SH-SY5Y (cell line): ENCODE measurements around the gene OTUD3.

Experiments
- GATA2 ChIP-seq: IDR thresholded peaks from 2 replicates; pipeline ENCODE4 v1.6.1; 2011; ENCODE audit warnings: mild to moderate bottlenecking, low read depth, low read length
- GATA3 ChIP-seq: IDR thresholded peaks from 2 replicates; pipeline ENCODE4 v1.6.1; 2011; ENCODE audit warnings: low read depth, mild to moderate bottlenecking, low read length, moderate library complexity

Gene OTUD3

GRCh38 chr1:19888112-19888511 is 5.9 kb downstream of the OTUD3 start:
- TF ChIP-seq GATA2 = no peak
- TF ChIP-seq GATA3 = no peak

GRCh38 chr1:19889656-19890055 is 7.5 kb downstream of the OTUD3 start:
- TF ChIP-seq GATA3 (no peak), GATA2 (no peak)

- TF ChIP-seq GATA3 (no peak), GATA2 (no peak)
Measured at GRCh38 chr1:19892129-19892528, 9.9 kb downstream of the OTUD3 start.

GRCh38 chr1:19892628-19893168 is 10.5 kb downstream of the OTUD3 start:
- TF ChIP-seq GATA2 = no peak
- no peak for TF ChIP-seq GATA3

- TF ChIP-seq GATA3 (no peak), GATA2 (no peak)
Measured at GRCh38 chr1:19893687-19894086, 11.5 kb downstream of the OTUD3 start.

- TF ChIP-seq GATA2 = no peak
- no peak for TF ChIP-seq GATA3
Measured at GRCh38 chr1:19894218-19894617, 12.0 kb downstream of the OTUD3 start.

GRCh38 chr1:19901653-19902052 is 19.5 kb downstream of the OTUD3 start:
- no peak for TF ChIP-seq GATA2
- TF ChIP-seq GATA3 = no peak

- TF ChIP-seq GATA2 (no peak), GATA3 (no peak)
Measured at GRCh38 chr1:19903621-19904020, 21.4 kb downstream of the OTUD3 start.

GRCh38 chr1:19907456-19907855 is 25.3 kb downstream of the OTUD3 start:
- TF ChIP-seq GATA2 (no peak), GATA3 (no peak)

GRCh38 chr1:19909392-19909791 is 27.2 kb downstream of the OTUD3 start:
- TF ChIP-seq GATA2 (no peak), GATA3 (no peak)

- no peak for TF ChIP-seq GATA3
- TF ChIP-seq GATA2 = no peak
Measured at GRCh38 chr1:19909971-19910370, 27.8 kb downstream of the OTUD3 start.

- no peak for TF ChIP-seq GATA3
- TF ChIP-seq GATA2 = no peak
Measured at GRCh38 chr1:19910650-19911049, 28.5 kb downstream of the OTUD3 start.

GRCh38 chr1:19918057-19918456 is 35.9 kb downstream of the OTUD3 start:
- TF ChIP-seq GATA3 (no peak), GATA2 (no peak)

- TF ChIP-seq GATA2 = no peak
- TF ChIP-seq GATA3 = no peak
Measured at GRCh38 chr1:19920132-19920710, 38.0 kb downstream of the OTUD3 start.

GRCh38 chr1:19921310-19921709 is 39.1 kb downstream of the OTUD3 start:
- TF ChIP-seq GATA2 (no peak), GATA3 (no peak)
